ENCODE data around the gene GSTM3. TPM values are rescaled to one million over a fixed set of nuclear protein-coding genes. Genes with fewer than 3 reads are reported as not detected.

GSTM3 gene
- polyA plus RNA-seq, 1 donor (not counting 4 experiments of a cell fraction or from before 2014, with no cell fraction given): 113 TPM

DNA sequence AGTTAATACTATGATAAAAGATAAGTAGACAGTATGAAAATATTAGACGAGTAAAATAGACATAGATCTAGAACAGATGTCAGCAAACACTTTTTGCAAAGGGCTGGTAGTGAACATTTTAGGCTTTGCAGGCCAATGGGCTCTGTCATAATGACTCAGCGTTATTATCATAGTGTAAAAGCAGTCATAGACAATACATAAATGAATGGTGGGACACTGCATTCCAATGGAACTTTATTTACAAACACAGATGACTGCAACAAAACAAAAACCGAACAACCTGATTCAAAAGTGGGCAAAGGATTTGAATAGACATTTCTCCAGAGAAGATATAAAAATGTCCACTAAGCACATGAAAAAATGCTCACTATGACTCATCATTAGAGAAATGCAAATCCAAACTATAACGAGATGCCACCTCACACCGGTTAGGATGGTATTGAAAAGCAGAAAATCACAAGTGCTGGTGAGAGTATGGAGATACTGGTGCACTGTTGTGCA is 21.5 kb downstream of the GSTM3 start:
- no peak overlapping the region for H3K27ac ChIP-seq (ENCODE audit: control insufficient read depth, insufficient read depth, low read length)

DNA sequence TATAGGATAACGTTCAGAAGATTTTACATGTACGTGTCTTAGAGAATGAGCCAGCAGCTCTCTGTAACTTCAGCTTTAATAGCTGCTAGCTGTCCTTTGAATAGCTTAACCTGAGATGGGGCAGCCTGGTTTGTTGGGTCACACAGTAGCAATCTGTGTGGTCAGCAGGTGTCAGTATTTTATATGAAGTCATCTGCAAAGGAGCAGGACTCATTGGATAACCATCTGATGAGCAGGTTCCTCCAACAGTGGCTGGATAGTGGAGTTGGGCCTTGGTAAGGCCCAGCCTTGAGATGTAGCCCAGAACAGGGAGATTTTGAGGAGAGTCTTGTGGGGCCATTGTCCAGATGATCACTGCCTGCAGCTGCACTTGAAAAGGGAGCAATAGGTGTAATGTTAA is 22.3 kb downstream of the GSTM3 start:
- no peaks in the 10 kb centered on the region for H3K9me1 ChIP-seq (ENCODE audit: control insufficient read depth, extremely low read depth, insufficient read depth, low read length)
- no peak overlapping the region for H3K27ac ChIP-seq (ENCODE audit: control insufficient read depth, insufficient read depth, low read length)
- no peak overlapping the region for H3K4me2 ChIP-seq (ENCODE audit: control insufficient read depth, extremely low read depth, insufficient read depth, low read depth, low read length)
- H3K9me3 ChIP-seq (ENCODE audit: control insufficient read depth, low read depth, low read length): no peaks in the 10 kb centered on the region
- H4K20me1 ChIP-seq (ENCODE audit: control insufficient read depth, extremely low read depth, insufficient read depth, low read length): no peaks in the 10 kb centered on the region
- H3K9ac ChIP-seq (ENCODE audit: control insufficient read depth, extremely low read depth, insufficient read depth, low read length): no peak overlapping the region
- TF ChIP-seq, protein P1, sequence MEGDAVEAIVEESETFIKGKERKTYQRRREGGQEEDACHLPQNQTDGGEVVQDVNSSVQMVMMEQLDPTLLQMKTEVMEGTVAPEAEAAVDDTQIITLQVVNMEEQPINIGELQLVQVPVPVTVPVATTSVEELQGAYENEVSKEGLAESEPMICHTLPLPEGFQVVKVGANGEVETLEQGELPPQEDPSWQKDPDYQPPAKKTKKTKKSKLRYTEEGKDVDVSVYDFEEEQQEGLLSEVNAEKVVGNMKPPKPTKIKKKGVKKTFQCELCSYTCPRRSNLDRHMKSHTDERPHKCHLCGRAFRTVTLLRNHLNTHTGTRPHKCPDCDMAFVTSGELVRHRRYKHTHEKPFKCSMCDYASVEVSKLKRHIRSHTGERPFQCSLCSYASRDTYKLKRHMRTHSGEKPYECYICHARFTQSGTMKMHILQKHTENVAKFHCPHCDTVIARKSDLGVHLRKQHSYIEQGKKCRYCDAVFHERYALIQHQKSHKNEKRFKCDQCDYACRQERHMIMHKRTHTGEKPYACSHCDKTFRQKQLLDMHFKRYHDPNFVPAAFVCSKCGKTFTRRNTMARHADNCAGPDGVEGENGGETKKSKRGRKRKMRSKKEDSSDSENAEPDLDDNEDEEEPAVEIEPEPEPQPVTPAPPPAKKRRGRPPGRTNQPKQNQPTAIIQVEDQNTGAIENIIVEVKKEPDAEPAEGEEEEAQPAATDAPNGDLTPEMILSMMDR (optimal IDR thresholded peaks at IDR 0.05 in 1 of 3, IDR thresholded peaks at IDR 0.05 in 1 of 3, conservative IDR thresholded peaks at IDR 0.05 in 1 of 3; ENCODE audit: extremely low read depth in 1 of 3, insufficient read depth in 2 of 3, low read length in 3 of 3): peak in 1 of 3 experiments; percentile 18
- no peak for TF ChIP-seq EZH2 (IDR thresholded peaks at IDR 0.05; ENCODE audit: low read length)
- dilution Hi-C loops (cut with MboI; ENCODE audit: extremely low pct_ligation_motif_present, low sequenced_read_pairs): no loop called here
- peaks cover 36% of the 10 kb centered on the region for H3K4me1 ChIP-seq (ENCODE audit: control insufficient read depth, extremely low read depth, insufficient read depth, low read length)
- DNase-seq (ENCODE audit: low read depth, low spot score) (no peak), FAIRE-seq (no peak)
- H2AFZ ChIP-seq (ENCODE audit: control insufficient read depth, low read length): no peak overlapping the region
- H3K36me3 ChIP-seq (ENCODE audit: control insufficient read depth in 2 of 2, extremely low read depth in 1 of 2, insufficient read depth in 2 of 2, low read length in 2 of 2): no peaks in the 10 kb centered on the region
- H3K79me2 ChIP-seq (ENCODE audit: control insufficient read depth, insufficient read depth, low read length): no peaks in the 10 kb centered on the region
- H3K4me3 ChIP-seq (ENCODE audit: control insufficient read depth in 2 of 3, extremely low read depth in 1 of 3, insufficient read depth in 2 of 3, low read depth in 1 of 3, low read length in 3 of 3): no peak overlapping the region
- H3K27me3 ChIP-seq (ENCODE audit: control insufficient read depth, extremely low read depth, insufficient read depth, low read length): no peaks in the 10 kb centered on the region

More for the DNA sequence above, 21.5 kb downstream of the GSTM3 start:
- H3K36me3 ChIP-seq (ENCODE audit: control insufficient read depth in 2 of 2, extremely low read depth in 1 of 2, insufficient read depth in 2 of 2, low read length in 2 of 2): no peaks in the 10 kb centered on the region
- DNase-seq (ENCODE audit: low read depth, low spot score) (no peak), FAIRE-seq (no peak)
- peaks cover 36% of the 10 kb centered on the region for H3K4me1 ChIP-seq (ENCODE audit: control insufficient read depth, extremely low read depth, insufficient read depth, low read length)
- H2AFZ ChIP-seq (ENCODE audit: control insufficient read depth, low read length): no peak overlapping the region
- no peak overlapping the region for H3K9ac ChIP-seq (ENCODE audit: control insufficient read depth, extremely low read depth, insufficient read depth, low read length)
- peak overlapping the region; percentile 17 for H3K4me2 ChIP-seq (ENCODE audit: control insufficient read depth, extremely low read depth, insufficient read depth, low read depth, low read length)
- no peaks in the 10 kb centered on the region for H3K79me2 ChIP-seq (ENCODE audit: control insufficient read depth, insufficient read depth, low read length)
- dilution Hi-C loops (cut with MboI; ENCODE audit: extremely low pct_ligation_motif_present, low sequenced_read_pairs): no loop called here
- no peaks in the 10 kb centered on the region for H4K20me1 ChIP-seq (ENCODE audit: control insufficient read depth, extremely low read depth, insufficient read depth, low read length)
- H3K4me3 ChIP-seq (ENCODE audit: control insufficient read depth in 2 of 3, extremely low read depth in 1 of 3, insufficient read depth in 2 of 3, low read depth in 1 of 3, low read length in 3 of 3): no peak overlapping the region
- H3K9me1 ChIP-seq (ENCODE audit: control insufficient read depth, extremely low read depth, insufficient read depth, low read length): no peaks in the 10 kb centered on the region
- no peaks in the 10 kb centered on the region for H3K27me3 ChIP-seq (ENCODE audit: control insufficient read depth, extremely low read depth, insufficient read depth, low read length)
- H3K9me3 ChIP-seq (ENCODE audit: control insufficient read depth, low read depth, low read length): no peaks in the 10 kb centered on the region
- TF ChIP-seq, protein P1 (optimal IDR thresholded peaks at IDR 0.05 in 1 of 3, IDR thresholded peaks at IDR 0.05 in 1 of 3, conservative IDR thresholded peaks at IDR 0.05 in 1 of 3; ENCODE audit: extremely low read depth in 1 of 3, insufficient read depth in 2 of 3, low read length in 3 of 3): no peak
- TF ChIP-seq EZH2 (IDR thresholded peaks at IDR 0.05; ENCODE audit: low read length): no peak

Measured in keratinocyte (primary cell).